Measurements from ENCODE around the gene MAP3K5.

The MAP3K5 gene

DNA sequence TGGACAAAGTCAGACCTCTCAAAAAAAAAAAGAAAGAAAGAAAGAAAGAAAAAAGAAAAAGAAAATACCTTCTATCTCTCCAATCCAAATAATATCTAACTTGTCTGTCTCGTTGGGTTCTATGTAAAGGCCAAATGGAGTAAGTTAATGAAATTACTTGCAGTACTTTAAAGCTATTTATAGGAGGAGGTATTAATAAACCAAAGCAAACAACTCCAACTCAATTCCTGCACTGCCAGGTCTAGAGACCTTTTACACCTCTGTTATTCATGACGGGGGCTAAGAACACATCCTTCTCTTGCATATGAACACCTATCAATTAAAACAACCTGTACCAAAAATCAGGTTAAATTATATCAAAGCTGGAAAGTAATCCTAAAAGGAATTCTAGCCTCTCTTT is 80.6 kb downstream of the MAP3K5 start:
- in situ Hi-C loops (cut with HindIII; ENCODE audit: low sequenced_read_pairs), result no loop called here
- TF ChIP-seq CTCF (IDR thresholded peaks at IDR 0.05; ENCODE audit: low read depth, low read length), result no peak
- H3K4me3 ChIP-seq (ENCODE audit: low read depth, low read length), result no peak overlapping the region
- no peak for DNase-seq (ENCODE audit: low read depth, low spot score)

DNA sequence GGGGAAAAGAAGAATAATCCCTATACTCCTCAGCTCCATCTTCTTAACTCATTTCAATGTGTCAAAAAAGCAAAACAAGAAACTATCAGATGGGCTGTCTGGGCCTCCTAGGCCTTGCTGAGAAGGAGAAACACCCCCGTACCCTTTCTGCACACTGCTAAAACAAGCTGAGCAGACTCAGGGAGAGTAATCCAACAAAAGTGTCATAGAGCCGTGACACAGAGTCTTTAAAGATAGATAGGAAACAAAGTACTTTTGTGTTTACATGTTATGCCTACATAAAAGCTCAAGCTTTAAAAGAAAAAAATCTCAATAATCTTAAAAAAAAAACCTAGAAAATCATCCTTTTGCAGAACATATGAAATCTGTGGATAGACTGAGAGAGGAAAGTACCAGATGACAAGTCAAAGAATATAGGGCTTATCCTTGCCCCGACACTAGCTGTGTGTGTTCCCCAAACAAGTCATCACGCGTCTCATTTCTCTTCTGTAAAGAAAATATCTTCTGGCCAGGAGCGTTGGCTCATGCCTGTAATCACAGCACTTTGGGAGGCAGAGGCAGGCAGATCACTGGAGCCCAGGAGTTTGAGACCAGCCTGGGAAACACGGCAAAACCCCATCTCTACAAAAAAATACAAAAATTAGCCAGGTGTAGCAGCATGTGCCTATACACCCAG is 81.3 kb downstream of the MAP3K5 start:
- in situ Hi-C loops (cut with HindIII; ENCODE audit: low sequenced_read_pairs), result no loop called here
- H3K4me3 ChIP-seq (ENCODE audit: low read depth, low read length), result no peak overlapping the region
- TF ChIP-seq CTCF (IDR thresholded peaks at IDR 0.05; ENCODE audit: low read depth, low read length), result no peak
- no peak for DNase-seq (ENCODE audit: low read depth, low spot score)

- no peak for DNase-seq (ENCODE audit: low read depth, low spot score)
- in situ Hi-C loops (cut with HindIII; ENCODE audit: low sequenced_read_pairs), result no loop called here
- H3K4me3 ChIP-seq (ENCODE audit: low read depth, low read length), result no peak overlapping the region
- no peak for TF ChIP-seq CTCF (IDR thresholded peaks at IDR 0.05; ENCODE audit: low read depth, low read length)
Observed at GRCh38 chr6:136709429-136709828, 82.8 kb downstream of the MAP3K5 start.

- no peak for DNase-seq (ENCODE audit: low read depth, low spot score)
- no peak overlapping the region for H3K4me3 ChIP-seq (ENCODE audit: low read depth, low read length)
- TF ChIP-seq CTCF (IDR thresholded peaks at IDR 0.05; ENCODE audit: low read depth, low read length), result no peak
- in situ Hi-C loops (cut with HindIII; ENCODE audit: low sequenced_read_pairs), result no loop called here
Observed at GRCh38 chr6:136706430-136706829, 85.8 kb downstream of the MAP3K5 start.

GRCh38 chr6:136703331-136703865 is 88.9 kb downstream of the MAP3K5 start:
- no peak for DNase-seq (ENCODE audit: low read depth, low spot score)
- TF ChIP-seq CTCF (IDR thresholded peaks at IDR 0.05; ENCODE audit: low read depth, low read length), result no peak
- in situ Hi-C loops (cut with HindIII; ENCODE audit: low sequenced_read_pairs), result no loop called here

DNA sequence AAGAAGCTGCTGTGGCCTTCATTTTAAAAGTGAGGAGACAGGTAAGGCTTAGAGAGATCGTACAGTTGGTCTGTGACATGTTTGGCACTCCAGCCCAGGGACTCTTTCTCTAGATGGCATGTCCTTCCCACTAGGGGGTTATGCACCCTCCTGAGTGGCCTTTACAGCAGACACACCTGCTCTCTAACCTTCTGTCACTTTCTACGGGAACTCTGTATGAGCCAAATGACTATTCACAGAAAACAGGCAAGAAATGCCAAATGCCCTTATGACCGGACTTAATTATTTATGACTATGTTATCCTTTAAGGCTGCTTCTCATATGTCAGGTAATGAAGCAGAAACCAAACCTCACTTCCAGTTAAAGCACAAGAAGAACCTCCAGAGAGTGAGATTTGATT is 91.2 kb downstream of the MAP3K5 start:
- no peak overlapping the region for H3K4me3 ChIP-seq (ENCODE audit: low read depth, low read length)
- in situ Hi-C loops (cut with HindIII; ENCODE audit: low sequenced_read_pairs), result no loop called here
- DNase-seq (ENCODE audit: low read depth, low spot score), result no peak
- no peak for TF ChIP-seq CTCF (IDR thresholded peaks at IDR 0.05; ENCODE audit: low read depth, low read length)

More at GRCh38 chr6:136703331-136703865, 88.9 kb downstream of the MAP3K5 start:
- no peak overlapping the region for H3K4me3 ChIP-seq (ENCODE audit: low read depth, low read length)
